ENCODE results near the gene PTAR1. TPM values are rescaled to one million over a fixed set of nuclear protein-coding genes. Genes with fewer than 3 reads are reported as not detected.
A peak's percentile ranks its signal among the peaks of the same experiment; 100 is the strongest.

The PTAR1 gene
- total RNA-seq, 4 donors from 2014 or later, result 27.8 to 52.3 (median 47.8) TPM

GRCh38 chr9:69674716-69675438 is 84.9 kb downstream of the PTAR1 start:
- 26% methylated on average over 3 of the region's 3 CpGs for WGBS, 2 donors
- no peak for DNase-seq (ENCODE audit: low spot score in 2 of 2)
- no peak overlapping the region for H3K4me3 ChIP-seq (ENCODE audit: low read depth, poor library complexity, severe bottlenecking)
- TF ChIP-seq POLR2A (IDR thresholded peaks at IDR 0.05), result no peak
- TF ChIP-seq, protein P1, sequence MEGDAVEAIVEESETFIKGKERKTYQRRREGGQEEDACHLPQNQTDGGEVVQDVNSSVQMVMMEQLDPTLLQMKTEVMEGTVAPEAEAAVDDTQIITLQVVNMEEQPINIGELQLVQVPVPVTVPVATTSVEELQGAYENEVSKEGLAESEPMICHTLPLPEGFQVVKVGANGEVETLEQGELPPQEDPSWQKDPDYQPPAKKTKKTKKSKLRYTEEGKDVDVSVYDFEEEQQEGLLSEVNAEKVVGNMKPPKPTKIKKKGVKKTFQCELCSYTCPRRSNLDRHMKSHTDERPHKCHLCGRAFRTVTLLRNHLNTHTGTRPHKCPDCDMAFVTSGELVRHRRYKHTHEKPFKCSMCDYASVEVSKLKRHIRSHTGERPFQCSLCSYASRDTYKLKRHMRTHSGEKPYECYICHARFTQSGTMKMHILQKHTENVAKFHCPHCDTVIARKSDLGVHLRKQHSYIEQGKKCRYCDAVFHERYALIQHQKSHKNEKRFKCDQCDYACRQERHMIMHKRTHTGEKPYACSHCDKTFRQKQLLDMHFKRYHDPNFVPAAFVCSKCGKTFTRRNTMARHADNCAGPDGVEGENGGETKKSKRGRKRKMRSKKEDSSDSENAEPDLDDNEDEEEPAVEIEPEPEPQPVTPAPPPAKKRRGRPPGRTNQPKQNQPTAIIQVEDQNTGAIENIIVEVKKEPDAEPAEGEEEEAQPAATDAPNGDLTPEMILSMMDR (IDR thresholded peaks at IDR 0.05), result no peak
- intact Hi-C loops (cut with DNase I; ENCODE audit: low total_unique reads), result loop anchor here (10.0 kb wide), 1 partner anchor 80 kb away; no protein-coding TSS in a partner anchor

- TF ChIP-seq, protein P1 (IDR thresholded peaks at IDR 0.05), result no peak
- no peak for TF ChIP-seq POLR2A (IDR thresholded peaks at IDR 0.05)
- intact Hi-C loops (cut with DNase I; ENCODE audit: low total_unique reads), result loop anchor here (10.0 kb wide), 1 partner anchor 81 kb away; no protein-coding TSS in a partner anchor
- WGBS, 2 donors, result 56 to 69% methylated on average over 11 of the region's 11 CpGs
- H3K4me3 ChIP-seq (ENCODE audit: low read depth, poor library complexity, severe bottlenecking), result no peak overlapping the region
- no peak for DNase-seq (ENCODE audit: low spot score in 2 of 2)
Observed at GRCh38 chr9:69674112-69674685, 85.6 kb downstream of the PTAR1 start.

DNA sequence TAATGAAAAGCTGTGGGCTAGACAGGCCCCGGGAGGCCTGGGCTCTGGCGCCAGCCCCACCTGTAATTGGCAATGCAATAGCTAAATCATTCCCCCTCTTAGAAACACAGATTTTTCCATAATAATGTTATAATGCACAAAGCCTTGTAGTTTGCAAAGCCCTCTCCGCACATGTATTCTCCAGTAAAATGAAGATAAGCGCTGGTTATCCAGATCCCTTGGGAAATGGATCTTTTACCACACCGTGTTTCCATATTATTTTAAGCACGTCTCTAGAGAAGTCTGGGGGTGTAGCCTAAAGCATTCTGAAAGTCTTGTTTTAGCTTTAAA is 86.5 kb downstream of the PTAR1 start:
- no peak for DNase-seq (ENCODE audit: low spot score in 2 of 2)
- intact Hi-C loops (cut with DNase I; ENCODE audit: low total_unique reads), result loop anchor here (10.0 kb wide), 1 partner anchor 82 kb away; no protein-coding TSS in a partner anchor
- WGBS, 2 donors, result 35 to 39% methylated on average over 6 of the region's 6 CpGs
- H3K4me3 ChIP-seq (ENCODE audit: low read depth, poor library complexity, severe bottlenecking), result no peak overlapping the region
- TF ChIP-seq, protein P1 (IDR thresholded peaks at IDR 0.05), result no peak
- TF ChIP-seq POLR2A (IDR thresholded peaks at IDR 0.05), result no peak

DNA sequence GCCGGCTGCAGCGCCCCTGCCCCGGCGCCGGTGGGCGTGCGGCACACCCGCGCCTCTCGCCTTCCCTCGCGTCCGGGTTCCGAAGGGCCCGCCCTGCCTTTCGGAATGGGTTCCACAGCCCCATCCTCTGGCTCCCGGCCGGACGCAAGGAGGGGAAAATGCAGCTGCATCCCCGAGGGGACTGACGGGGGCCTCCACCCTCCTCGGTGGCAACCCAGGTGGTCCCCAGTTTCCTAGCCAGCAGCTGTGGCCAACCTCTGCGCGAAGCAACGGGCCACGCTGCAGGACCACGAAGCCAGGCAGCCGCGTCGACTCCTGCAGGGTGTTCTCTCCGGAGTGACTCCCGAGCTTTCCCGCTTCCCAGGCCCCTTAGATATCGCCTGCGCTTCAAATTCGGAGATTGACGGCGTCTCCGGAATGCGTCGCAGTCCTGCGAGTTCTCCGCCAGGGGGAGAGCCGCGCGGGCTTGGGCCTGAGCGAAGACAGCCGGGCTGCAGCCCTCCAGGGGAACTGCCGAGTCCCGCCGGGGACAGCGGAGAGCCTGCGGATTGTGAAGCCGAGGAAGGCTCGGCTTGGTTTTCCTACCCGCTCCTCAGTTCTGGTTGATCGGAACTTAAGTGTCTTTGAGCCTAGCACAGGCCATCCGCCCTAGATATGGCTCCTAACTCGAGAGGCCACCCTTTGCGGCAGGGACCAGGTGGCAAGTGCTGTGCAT is 87.1 kb downstream of the PTAR1 start:
- no peak for TF ChIP-seq POLR2A (IDR thresholded peaks at IDR 0.05)
- TF ChIP-seq, protein P1 (IDR thresholded peaks at IDR 0.05), result peak in 1 of 3 donors; percentile 83
- H3K4me3 ChIP-seq (ENCODE audit: low read depth, poor library complexity, severe bottlenecking), result peak overlapping the region; percentile 63
- DNase-seq (ENCODE audit: low spot score in 2 of 2), result peak; percentile 71 to 96
- intact Hi-C loops (cut with DNase I; ENCODE audit: low total_unique reads), result loop anchor here (10.0 kb wide), 1 partner anchor 82 kb away; no protein-coding TSS in a partner anchor
- WGBS, 2 donors, result 1% methylated on average over 33 to 55 of the region's 60 CpGs

GRCh38 chr9:69671879-69672595 is 87.8 kb downstream of the PTAR1 start, which contains the start of gene APBA1:
APBA1 (minus strand) TSS chr9:69672371.
- TF ChIP-seq, protein P1 (IDR thresholded peaks at IDR 0.05), result no peak
- TF ChIP-seq POLR2A (IDR thresholded peaks at IDR 0.05), result no peak
- H3K4me3 ChIP-seq (ENCODE audit: low read depth, poor library complexity, severe bottlenecking), result peak within 1 kb of the TSS; percentile 74
- intact Hi-C loops (cut with DNase I; ENCODE audit: low total_unique reads), result loop anchor here (10.0 kb wide), 1 partner anchor 83 kb away; no protein-coding TSS in a partner anchor
- 0% methylated on average over 34 to 44 of the region's 92 CpGs for WGBS, 2 donors
- DNase-seq (ENCODE audit: low spot score in 2 of 2), result peak in 1 of 2 donors; percentile 92

All from lower leg skin (tissue), 4 donors.